ENCODE measurements around the gene TAPT1.
A peak's percentile ranks its signal among the peaks of the same experiment; 100 is the strongest.

Gene TAPT1

DNA sequence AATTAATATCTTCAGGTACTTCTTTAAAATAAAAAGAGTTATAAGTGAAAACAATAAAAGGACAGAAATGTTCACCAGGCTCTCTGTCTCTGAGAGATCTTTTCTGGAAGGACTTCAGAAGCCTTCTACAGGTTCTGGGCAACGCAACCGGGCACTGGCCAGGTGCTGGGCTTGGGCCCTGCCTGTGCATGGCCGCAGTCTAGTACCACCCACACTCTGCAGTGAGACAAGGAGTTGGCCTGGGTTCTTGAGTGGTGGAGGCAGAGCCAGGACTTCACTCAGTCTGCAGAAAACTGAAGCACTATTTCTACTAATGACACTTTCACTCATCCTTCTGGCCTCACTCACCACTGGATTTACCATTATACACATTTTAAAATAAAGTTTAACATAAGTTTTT, 21.8 kb downstream of the TAPT1 start:
- no peaks in the 10 kb centered on the region for H4K20me1 ChIP-seq (ENCODE audit: insufficient read depth)
- H3K36me3 ChIP-seq (ENCODE audit: insufficient read depth), result no peaks in the 10 kb centered on the region
- no peaks in the 10 kb centered on the region for H3K27me3 ChIP-seq (ENCODE audit: insufficient read depth, low read depth)
- no peak overlapping the region for H2AFZ ChIP-seq (ENCODE audit: low read depth)
- no peak overlapping the region for H3K27ac ChIP-seq
- no peak overlapping the region for H3K9ac ChIP-seq
- no peaks in the 10 kb centered on the region for H3K79me2 ChIP-seq (ENCODE audit: insufficient read depth, low read depth)
- TF ChIP-seq, protein P1, sequence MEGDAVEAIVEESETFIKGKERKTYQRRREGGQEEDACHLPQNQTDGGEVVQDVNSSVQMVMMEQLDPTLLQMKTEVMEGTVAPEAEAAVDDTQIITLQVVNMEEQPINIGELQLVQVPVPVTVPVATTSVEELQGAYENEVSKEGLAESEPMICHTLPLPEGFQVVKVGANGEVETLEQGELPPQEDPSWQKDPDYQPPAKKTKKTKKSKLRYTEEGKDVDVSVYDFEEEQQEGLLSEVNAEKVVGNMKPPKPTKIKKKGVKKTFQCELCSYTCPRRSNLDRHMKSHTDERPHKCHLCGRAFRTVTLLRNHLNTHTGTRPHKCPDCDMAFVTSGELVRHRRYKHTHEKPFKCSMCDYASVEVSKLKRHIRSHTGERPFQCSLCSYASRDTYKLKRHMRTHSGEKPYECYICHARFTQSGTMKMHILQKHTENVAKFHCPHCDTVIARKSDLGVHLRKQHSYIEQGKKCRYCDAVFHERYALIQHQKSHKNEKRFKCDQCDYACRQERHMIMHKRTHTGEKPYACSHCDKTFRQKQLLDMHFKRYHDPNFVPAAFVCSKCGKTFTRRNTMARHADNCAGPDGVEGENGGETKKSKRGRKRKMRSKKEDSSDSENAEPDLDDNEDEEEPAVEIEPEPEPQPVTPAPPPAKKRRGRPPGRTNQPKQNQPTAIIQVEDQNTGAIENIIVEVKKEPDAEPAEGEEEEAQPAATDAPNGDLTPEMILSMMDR (conservative IDR thresholded peaks at IDR 0.05; ENCODE audit: low read depth, low read length), result no peak
- H3K4me2 ChIP-seq, result no peak overlapping the region
- peaks cover 14% of the 10 kb centered on the region for H3K4me1 ChIP-seq (ENCODE audit: low read depth, poor library complexity, severe bottlenecking)
- H3K4me3 ChIP-seq (IDR thresholded peaks at IDR 0.05; ENCODE audit: insufficient read depth, low read depth, low read length), result no peak overlapping the region

DNA sequence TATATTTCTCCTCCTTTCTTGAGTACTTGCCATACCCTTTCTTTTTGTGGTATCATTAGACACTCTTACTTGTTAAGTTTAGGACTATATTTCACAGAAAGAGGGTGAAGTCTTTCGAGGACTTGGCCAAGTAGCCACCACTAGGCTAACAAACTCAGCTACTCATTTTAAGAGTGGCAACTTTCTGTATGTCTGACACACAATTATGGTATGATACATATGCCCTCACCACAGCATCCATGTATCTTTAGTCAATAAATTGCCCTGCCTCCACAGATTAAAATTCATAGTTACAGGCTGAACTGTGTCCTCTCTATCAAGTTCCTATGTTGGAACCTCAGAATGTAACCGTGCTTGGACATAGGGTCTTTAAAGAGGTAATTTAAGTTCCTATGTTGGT, 23.2 kb downstream of the TAPT1 start:
- Histone ChIP-seq H3K4me2 (no peak overlapping the region), H3K79me2 (ENCODE audit: insufficient read depth, low read depth) (no peaks in the 10 kb centered on the region), H3K4me3 (IDR thresholded peaks at IDR 0.05; ENCODE audit: insufficient read depth, low read depth, low read length) (no peak overlapping the region), H3K27me3 (ENCODE audit: insufficient read depth, low read depth) (no peaks in the 10 kb centered on the region), H3K9ac (no peak overlapping the region), H4K20me1 (ENCODE audit: insufficient read depth) (no peaks in the 10 kb centered on the region), H3K36me3 (ENCODE audit: insufficient read depth) (no peaks in the 10 kb centered on the region), H3K4me1 (ENCODE audit: low read depth, poor library complexity, severe bottlenecking) (peaks cover 14% of the 10 kb centered on the region), H2AFZ (ENCODE audit: low read depth) (no peak overlapping the region), H3K27ac (no peak overlapping the region)
- TF ChIP-seq, protein P1 (conservative IDR thresholded peaks at IDR 0.05; ENCODE audit: low read depth, low read length), result no peak

DNA sequence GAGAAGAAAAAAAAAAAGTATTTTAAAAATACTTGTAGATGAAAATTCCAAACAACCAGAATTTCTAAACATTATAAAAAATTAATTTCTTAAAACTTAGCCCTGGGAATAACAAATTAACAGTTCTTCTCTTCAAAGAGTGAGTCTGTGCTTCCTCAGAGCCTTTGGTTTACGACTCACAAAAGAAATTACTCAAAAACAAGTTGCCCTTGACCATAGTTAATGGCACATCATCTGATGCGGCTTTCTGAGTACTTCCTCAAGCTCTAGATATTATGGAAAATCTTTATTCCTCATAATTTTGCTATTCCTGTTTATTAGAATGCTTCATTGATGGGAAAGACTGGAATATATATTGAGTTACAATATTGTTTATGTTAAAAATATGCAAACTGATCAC, 23.7 kb downstream of the TAPT1 start:
- no peaks in the 10 kb centered on the region for H3K27me3 ChIP-seq (ENCODE audit: insufficient read depth, low read depth)
- TF ChIP-seq, protein P1 (conservative IDR thresholded peaks at IDR 0.05; ENCODE audit: low read depth, low read length), result no peak
- no peaks in the 10 kb centered on the region for H3K79me2 ChIP-seq (ENCODE audit: insufficient read depth, low read depth)
- no peak overlapping the region for H3K27ac ChIP-seq
- H4K20me1 ChIP-seq (ENCODE audit: insufficient read depth), result no peaks in the 10 kb centered on the region
- H3K4me1 ChIP-seq (ENCODE audit: low read depth, poor library complexity, severe bottlenecking), result peaks cover 14% of the 10 kb centered on the region
- H3K36me3 ChIP-seq (ENCODE audit: insufficient read depth), result no peaks in the 10 kb centered on the region
- H3K4me3 ChIP-seq (IDR thresholded peaks at IDR 0.05; ENCODE audit: insufficient read depth, low read depth, low read length), result no peak overlapping the region
- H2AFZ ChIP-seq (ENCODE audit: low read depth), result no peak overlapping the region
- H3K9ac ChIP-seq, result no peak overlapping the region
- no peak overlapping the region for H3K4me2 ChIP-seq

DNA sequence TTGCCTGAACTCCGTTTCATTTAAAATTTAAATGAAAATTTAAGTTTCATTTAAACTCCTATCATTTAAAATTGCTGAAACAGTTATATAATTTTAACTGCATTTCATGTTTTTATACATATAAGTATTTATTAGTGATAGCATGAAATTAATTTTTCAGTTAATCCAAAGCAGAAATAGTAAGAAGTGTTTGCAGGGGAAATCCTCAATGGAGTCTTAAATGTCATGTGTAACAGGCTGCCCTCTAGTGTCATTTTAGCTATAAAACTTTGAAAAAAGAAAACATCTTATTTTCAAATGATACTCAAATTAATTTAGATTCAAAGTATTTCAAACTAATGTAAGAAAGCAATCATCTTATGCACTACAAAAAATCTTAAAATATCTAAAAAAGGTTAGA, 27.2 kb downstream of the TAPT1 start:
- TF ChIP-seq, protein P1 (conservative IDR thresholded peaks at IDR 0.05; ENCODE audit: low read depth, low read length), result peak; percentile 24; the same call in 1 of the 2 replicates
- Histone ChIP-seq H3K4me3 (IDR thresholded peaks at IDR 0.05; ENCODE audit: insufficient read depth, low read depth, low read length) (no peak overlapping the region), H3K27ac (no peak overlapping the region), H4K20me1 (ENCODE audit: insufficient read depth) (no peaks in the 10 kb centered on the region), H3K79me2 (ENCODE audit: insufficient read depth, low read depth) (no peaks in the 10 kb centered on the region), H2AFZ (ENCODE audit: low read depth) (no peak overlapping the region), H3K4me2 (no peak overlapping the region), H3K27me3 (ENCODE audit: insufficient read depth, low read depth) (no peaks in the 10 kb centered on the region), H3K9ac (no peak overlapping the region), H3K36me3 (ENCODE audit: insufficient read depth) (no peaks in the 10 kb centered on the region), H3K4me1 (ENCODE audit: low read depth, poor library complexity, severe bottlenecking) (peaks cover 12% of the 10 kb centered on the region)
